Measurements from ENCODE around the gene IGLL1.
"Not testable (repeated sequence)": the region's sequence is repeated elsewhere in the genome, so short reads cannot be mapped to it uniquely, and the experiment has no call there.

The IGLL1 gene

DNA sequence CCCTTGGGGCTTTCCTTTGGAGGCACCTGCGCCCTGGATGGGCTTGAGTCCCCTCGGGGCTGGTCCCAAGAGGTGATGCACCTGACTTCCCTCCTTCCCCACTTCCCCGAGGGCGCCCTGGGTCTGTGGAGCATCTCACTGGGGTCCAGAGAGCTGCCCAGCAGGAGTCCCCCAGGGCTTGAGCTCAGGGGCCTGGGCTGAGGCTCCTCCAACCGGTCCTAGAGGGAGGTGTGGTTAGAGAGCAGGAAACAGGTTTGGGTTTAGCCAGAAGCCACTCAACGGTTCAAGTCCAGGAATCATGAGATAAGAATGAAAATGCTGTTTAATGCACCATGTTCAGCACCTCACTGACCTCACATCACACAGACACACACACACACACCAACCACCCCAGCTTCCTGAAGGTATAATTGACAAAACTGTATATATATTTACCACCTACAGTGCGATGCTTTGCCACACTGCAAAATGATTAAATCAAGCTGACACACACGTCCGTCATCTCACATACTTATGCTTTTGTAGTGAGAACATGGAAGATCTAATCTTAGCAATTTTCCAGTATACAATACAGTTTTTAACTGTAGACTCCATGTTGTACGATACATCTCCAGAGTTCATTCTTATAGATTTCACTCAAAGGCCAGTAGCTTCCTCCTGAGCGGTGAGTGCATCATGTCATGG, 628 bp upstream of the IGLL1 start:
- no peaks in the 10 kb centered on the region for H3K9me3 ChIP-seq (ENCODE audit: control insufficient read depth, low read depth, low read length)
- no peaks in the 10 kb centered on the region for H3K27me3 ChIP-seq (ENCODE audit: control insufficient read depth, insufficient read depth, low read length)
- no peaks in the 10 kb centered on the region for H3K36me3 ChIP-seq (ENCODE audit: control insufficient read depth, low read depth, low read length)
- no peak overlapping the region for H3K27ac ChIP-seq (ENCODE audit: low read length)
- H3K4me1 ChIP-seq (ENCODE audit: control insufficient read depth, low read depth, low read length), result no peaks in the 10 kb centered on the region
- H3K9ac ChIP-seq (ENCODE audit: low read length), result no peak overlapping the region
- no peak overlapping the region for H3K4me3 ChIP-seq (ENCODE audit: low read length)

DNA sequence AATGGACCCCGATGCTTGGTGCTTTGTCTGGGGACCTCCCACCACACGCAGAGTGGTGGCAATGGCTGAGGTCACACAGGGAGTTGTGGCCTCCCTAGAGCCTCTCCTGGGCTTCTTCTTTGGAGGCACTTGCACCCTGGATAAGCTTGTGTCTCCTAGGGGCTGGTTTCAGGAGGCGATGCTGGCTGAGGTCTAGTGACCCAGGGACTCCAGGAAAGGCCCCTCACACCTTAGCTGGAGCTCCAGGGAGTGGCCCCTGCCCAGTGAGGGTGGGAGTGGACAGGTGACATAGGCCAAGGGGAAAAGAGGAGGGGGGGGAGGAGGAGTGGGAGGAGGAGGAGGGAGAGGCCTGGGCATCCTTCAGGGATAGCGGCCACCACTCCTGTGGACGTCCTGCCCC, 810 bp downstream of the IGLL1 start:
- H3K4me3 ChIP-seq (ENCODE audit: low read length), result no peak overlapping the region
- H3K9me3 ChIP-seq (ENCODE audit: control insufficient read depth, low read depth, low read length), result no peaks in the 10 kb centered on the region
- no peak overlapping the region for H3K9ac ChIP-seq (ENCODE audit: low read length)
- H3K27ac ChIP-seq (ENCODE audit: low read length), result no peak overlapping the region
- H3K36me3 ChIP-seq (ENCODE audit: control insufficient read depth, low read depth, low read length), result no peaks in the 10 kb centered on the region
- no peaks in the 10 kb centered on the region for H3K4me1 ChIP-seq (ENCODE audit: control insufficient read depth, low read depth, low read length)
- no peaks in the 10 kb centered on the region for H3K27me3 ChIP-seq (ENCODE audit: control insufficient read depth, insufficient read depth, low read length)

DNA sequence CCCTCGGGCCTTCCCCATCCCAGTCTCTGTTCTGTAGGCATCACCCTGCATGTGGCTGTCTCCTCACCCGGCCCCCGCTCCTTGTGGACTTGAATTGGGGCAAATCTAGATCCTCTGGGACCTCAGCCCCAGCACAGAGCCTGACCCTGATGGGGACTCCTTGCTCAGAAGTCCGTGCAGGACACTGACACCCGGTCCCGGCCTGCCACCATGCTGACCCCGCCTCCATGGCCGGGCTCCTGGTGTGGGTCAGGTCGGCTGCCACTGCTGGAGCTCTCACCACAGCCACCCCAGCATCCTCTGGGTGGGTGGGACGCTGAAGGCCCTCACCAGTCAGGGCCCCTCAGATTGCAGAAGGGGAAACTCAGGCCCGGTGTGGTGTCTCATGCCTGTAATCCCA, 1.8 kb downstream of the IGLL1 start:
- no peak overlapping the region for H3K9ac ChIP-seq (ENCODE audit: low read length)
- no peaks in the 10 kb centered on the region for H3K27me3 ChIP-seq (ENCODE audit: control insufficient read depth, insufficient read depth, low read length)
- no peak overlapping the region for H3K4me3 ChIP-seq (ENCODE audit: low read length)
- no peaks in the 10 kb centered on the region for H3K36me3 ChIP-seq (ENCODE audit: control insufficient read depth, low read depth, low read length)
- no peak overlapping the region for H3K27ac ChIP-seq (ENCODE audit: low read length)
- H3K9me3 ChIP-seq (ENCODE audit: control insufficient read depth, low read depth, low read length), result no peaks in the 10 kb centered on the region
- no peaks in the 10 kb centered on the region for H3K4me1 ChIP-seq (ENCODE audit: control insufficient read depth, low read depth, low read length)

DNA sequence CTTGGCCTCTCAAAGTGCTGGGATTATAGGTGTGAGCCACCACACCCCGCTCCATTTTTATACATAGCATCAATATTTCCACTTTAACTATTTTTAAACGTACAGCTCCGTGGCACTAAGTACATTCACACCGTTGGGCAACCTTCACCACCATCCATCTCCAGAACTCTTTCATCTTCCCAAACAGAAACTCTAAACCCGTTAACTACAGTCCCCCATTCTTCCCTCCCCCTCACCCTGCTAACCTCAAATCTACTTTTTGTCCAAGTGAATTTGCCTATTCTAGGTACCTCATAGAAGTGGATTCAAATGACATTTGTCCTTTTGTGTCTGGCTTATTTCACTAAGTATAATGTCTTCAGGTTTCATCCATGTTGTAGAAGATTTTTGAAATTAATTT, 3.4 kb downstream of the IGLL1 start:
- no peaks in the 10 kb centered on the region for H3K27me3 ChIP-seq (ENCODE audit: control insufficient read depth, insufficient read depth, low read length)
- no peaks in the 10 kb centered on the region for H3K4me1 ChIP-seq (ENCODE audit: control insufficient read depth, low read depth, low read length)
- H3K36me3 ChIP-seq (ENCODE audit: control insufficient read depth, low read depth, low read length), result no peaks in the 10 kb centered on the region
- H3K27ac ChIP-seq (ENCODE audit: low read length), result no peak overlapping the region
- no peaks in the 10 kb centered on the region for H3K9me3 ChIP-seq (ENCODE audit: control insufficient read depth, low read depth, low read length)
- H3K9ac ChIP-seq (ENCODE audit: low read length), result no peak overlapping the region
- H3K4me3 ChIP-seq (ENCODE audit: low read length), result no peak overlapping the region

DNA sequence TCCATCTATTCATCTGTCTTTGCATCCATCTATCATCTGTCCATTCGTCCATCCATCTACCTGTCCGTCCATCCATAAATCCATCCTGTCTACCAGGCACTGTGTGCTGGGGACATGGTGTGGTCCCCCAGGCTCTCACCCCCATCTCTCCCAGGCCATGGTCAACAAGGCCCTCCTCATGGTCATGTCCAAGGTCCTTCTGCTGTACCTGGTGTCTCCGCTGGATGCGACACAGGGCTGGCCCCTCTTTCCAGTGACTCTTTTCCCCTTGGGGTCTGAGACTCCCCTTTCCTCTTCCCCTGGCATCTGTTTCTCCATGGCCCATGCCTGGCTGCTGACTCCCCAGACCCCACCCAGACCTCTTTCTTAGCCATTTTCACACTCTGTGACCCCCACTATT, 4.5 kb downstream of the IGLL1 start:
- H3K27me3 ChIP-seq (ENCODE audit: control insufficient read depth, insufficient read depth, low read length), result no peaks in the 10 kb centered on the region
- H3K4me1 ChIP-seq (ENCODE audit: control insufficient read depth, low read depth, low read length), result no peaks in the 10 kb centered on the region
- no peaks in the 10 kb centered on the region for H3K36me3 ChIP-seq (ENCODE audit: control insufficient read depth, low read depth, low read length)
- no peak overlapping the region for H3K27ac ChIP-seq (ENCODE audit: low read length)
- no peak overlapping the region for H3K4me3 ChIP-seq (ENCODE audit: low read length)
- H3K9ac ChIP-seq (ENCODE audit: low read length), result no peak overlapping the region
- H3K9me3 ChIP-seq (ENCODE audit: control insufficient read depth, low read depth, low read length), result no peaks in the 10 kb centered on the region

DNA sequence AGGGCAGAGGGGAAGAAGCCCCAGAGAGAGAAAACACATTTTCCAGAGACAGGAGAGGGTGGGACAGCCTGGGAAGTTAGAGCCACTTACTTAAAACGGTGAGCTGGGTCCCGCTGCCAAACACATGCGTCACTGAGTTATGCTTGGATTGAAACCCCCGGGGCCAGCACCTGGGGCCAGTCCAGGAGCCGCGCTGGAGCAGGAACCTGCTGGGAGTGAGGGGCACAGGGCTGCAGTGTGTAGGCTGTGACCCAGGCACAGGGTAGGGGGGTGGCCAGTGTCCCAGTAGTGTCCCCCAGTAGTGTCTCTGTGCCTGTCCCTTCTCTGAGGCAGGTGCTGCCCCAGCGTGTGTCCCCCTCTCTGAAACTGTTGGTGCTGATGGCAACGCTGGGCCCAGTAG, 5.2 kb downstream of the IGLL1 start:
- no peaks in the 10 kb centered on the region for H3K27me3 ChIP-seq (ENCODE audit: control insufficient read depth, insufficient read depth, low read length)

DNA sequence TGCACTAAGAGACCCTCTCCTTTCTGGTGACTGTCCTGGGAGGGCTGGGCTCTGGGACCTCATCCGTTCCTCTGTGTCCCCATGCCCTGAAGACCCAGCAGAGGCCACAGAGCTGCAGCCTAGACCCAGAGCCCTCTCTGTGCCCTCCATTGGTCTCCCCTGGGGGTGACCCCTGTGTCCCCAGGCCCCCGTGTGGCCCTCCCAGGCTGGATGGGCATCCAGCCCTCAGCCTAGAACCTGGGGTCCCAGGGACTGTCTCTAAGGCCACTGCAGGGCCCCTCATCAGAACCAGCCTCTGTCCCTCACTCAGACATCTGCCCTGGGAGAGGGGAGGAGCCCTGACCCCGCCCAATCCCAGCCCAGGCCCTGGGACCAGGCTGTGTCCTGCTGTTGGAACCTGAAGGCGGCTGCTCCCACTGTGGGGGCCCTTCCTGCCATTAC, 5.7 kb downstream of the IGLL1 start:
- H3K27ac ChIP-seq (ENCODE audit: low read length), result no peak overlapping the region
- H3K27me3 ChIP-seq (ENCODE audit: control insufficient read depth, insufficient read depth, low read length), result no peaks in the 10 kb centered on the region
- no peak overlapping the region for H3K4me3 ChIP-seq (ENCODE audit: low read length)
- no peaks in the 10 kb centered on the region for H3K36me3 ChIP-seq (ENCODE audit: control insufficient read depth, low read depth, low read length)
- no peaks in the 10 kb centered on the region for H3K9me3 ChIP-seq (ENCODE audit: control insufficient read depth, low read depth, low read length)
- no peaks in the 10 kb centered on the region for H3K4me1 ChIP-seq (ENCODE audit: control insufficient read depth, low read depth, low read length)
- no peak overlapping the region for H3K9ac ChIP-seq (ENCODE audit: low read length)

More for the DNA sequence above, 5.2 kb downstream of the IGLL1 start:
- no peak overlapping the region for H3K27ac ChIP-seq (ENCODE audit: low read length)
- no peak overlapping the region for H3K9ac ChIP-seq (ENCODE audit: low read length)
- no peak overlapping the region for H3K4me3 ChIP-seq (ENCODE audit: low read length)
- no peaks in the 10 kb centered on the region for H3K4me1 ChIP-seq (ENCODE audit: control insufficient read depth, low read depth, low read length)
- H3K9me3 ChIP-seq (ENCODE audit: control insufficient read depth, low read depth, low read length), result no peaks in the 10 kb centered on the region
- H3K36me3 ChIP-seq (ENCODE audit: control insufficient read depth, low read depth, low read length), result no peaks in the 10 kb centered on the region

DNA sequence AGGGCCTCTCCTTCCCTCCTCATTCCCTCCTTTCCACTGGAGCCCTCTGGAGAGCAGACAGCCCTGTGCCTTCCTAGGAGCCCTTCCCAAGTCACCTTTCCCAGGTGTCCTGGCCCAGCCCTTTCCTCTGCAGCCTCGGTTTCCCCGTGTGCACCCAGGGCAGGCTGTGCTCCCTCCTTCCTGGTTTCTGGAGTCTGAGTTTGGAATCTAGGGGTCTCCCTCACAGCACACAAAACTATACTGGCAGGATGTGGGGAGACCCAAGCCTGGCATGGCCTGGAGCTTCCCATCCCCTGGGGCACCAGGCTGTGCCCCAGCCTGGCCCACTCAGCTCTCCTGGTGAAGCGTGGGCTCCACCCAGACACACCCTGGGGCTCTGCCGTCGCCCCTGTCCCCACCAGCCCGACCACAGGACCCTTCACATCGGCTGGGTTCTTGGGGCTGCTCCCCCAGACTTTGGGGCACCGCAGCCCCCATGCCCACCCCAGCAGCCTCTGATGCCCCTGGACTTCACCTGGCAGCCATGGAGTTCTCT, 6.3 kb downstream of the IGLL1 start:
- H3K36me3 ChIP-seq (ENCODE audit: control insufficient read depth, low read depth, low read length); H3K4me1 ChIP-seq (ENCODE audit: control insufficient read depth, low read depth, low read length); H3K4me3 ChIP-seq (ENCODE audit: low read length); H3K27me3 ChIP-seq (ENCODE audit: control insufficient read depth, insufficient read depth, low read length); H3K27ac ChIP-seq (ENCODE audit: low read length); H3K9me3 ChIP-seq (ENCODE audit: control insufficient read depth, low read depth, low read length); H3K9ac ChIP-seq (ENCODE audit: low read length): not testable (repeated sequence)

DNA sequence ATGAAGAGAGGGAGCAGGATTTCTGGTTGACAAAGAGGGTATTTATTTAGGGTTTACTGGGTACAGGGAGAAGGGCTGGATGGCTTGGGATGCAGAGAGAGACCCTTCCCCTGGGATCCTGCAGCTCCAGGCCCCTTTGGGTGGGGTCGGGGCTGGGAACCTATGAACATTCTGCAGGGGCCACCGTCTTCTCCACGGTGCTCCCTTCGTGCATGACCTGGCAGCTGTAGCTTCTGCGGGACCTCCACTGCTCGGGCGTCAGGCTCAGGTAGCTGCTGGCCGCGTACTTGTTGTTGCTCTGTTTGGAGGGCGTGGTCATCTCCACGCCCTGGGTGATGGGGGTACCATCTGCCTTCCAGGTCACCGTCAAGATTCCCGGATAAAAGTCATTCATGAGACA, 7.0 kb downstream of the IGLL1 start:
- not testable (repeated sequence) for H3K4me1 ChIP-seq (ENCODE audit: control insufficient read depth, low read depth, low read length); H3K27me3 ChIP-seq (ENCODE audit: control insufficient read depth, insufficient read depth, low read length); H3K27ac ChIP-seq (ENCODE audit: low read length); H3K9ac ChIP-seq (ENCODE audit: low read length); H3K4me3 ChIP-seq (ENCODE audit: low read length); H3K36me3 ChIP-seq (ENCODE audit: control insufficient read depth, low read depth, low read length); H3K9me3 ChIP-seq (ENCODE audit: control insufficient read depth, low read depth, low read length)

DNA sequence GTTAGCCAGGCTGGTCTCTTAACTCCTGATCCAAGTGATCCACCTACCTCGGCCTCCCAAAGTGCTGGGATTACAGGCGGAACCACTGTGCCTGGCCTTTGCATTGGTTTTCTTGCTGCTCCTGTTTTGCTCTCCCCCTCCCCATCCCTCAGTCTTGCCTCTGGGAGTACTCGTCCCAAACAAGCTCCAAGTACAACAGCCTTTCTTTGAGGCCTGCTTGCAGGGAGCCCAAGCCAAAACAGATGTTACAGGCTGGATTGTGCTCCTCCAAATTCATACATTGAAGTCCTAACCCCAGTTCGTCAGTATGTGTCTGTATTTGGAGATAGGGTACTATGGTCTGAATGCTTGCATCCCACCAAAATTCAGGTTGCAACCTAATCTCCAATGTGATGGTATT, 8.6 kb downstream of the IGLL1 start:
- Histone ChIP-seq H3K27ac (ENCODE audit: low read length) (no peak overlapping the region), H3K36me3 (ENCODE audit: control insufficient read depth, low read depth, low read length) (no peaks in the 10 kb centered on the region), H3K9me3 (ENCODE audit: control insufficient read depth, low read depth, low read length) (no peaks in the 10 kb centered on the region), H3K9ac (ENCODE audit: low read length) (no peak overlapping the region), H3K4me1 (ENCODE audit: control insufficient read depth, low read depth, low read length) (no peaks in the 10 kb centered on the region), H3K4me3 (ENCODE audit: low read length) (no peak overlapping the region), H3K27me3 (ENCODE audit: control insufficient read depth, insufficient read depth, low read length) (peaks cover 18% of the 10 kb centered on the region)

DNA sequence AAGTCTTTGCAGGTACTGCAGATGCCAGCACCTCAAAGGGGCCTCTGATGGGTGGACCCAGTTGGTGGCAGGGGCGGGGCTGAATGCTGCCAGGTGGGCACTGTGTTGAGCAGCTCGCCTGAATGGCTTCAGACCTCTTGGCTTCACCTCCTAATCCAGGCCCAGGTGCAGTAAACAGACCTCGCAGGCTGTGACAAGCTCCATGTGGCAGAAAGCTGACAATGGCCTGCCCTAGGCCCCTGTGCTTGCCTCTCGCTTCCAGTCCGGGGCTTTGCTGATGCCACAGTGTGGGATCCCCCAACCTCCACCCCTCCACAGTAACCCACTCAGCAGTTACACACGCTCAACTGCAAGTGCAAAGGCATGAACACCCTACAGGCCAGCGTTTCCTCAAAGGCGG, 9.4 kb downstream of the IGLL1 start:
- H3K9me3 ChIP-seq (ENCODE audit: control insufficient read depth, low read depth, low read length), result no peaks in the 10 kb centered on the region
- no peak overlapping the region for H3K27ac ChIP-seq (ENCODE audit: low read length)
- H3K9ac ChIP-seq (ENCODE audit: low read length), result no peak overlapping the region
- H3K36me3 ChIP-seq (ENCODE audit: control insufficient read depth, low read depth, low read length), result no peaks in the 10 kb centered on the region
- no peaks in the 10 kb centered on the region for H3K4me1 ChIP-seq (ENCODE audit: control insufficient read depth, low read depth, low read length)
- no peak overlapping the region for H3K4me3 ChIP-seq (ENCODE audit: low read length)
- peaks cover 26% of the 10 kb centered on the region for H3K27me3 ChIP-seq (ENCODE audit: control insufficient read depth, insufficient read depth, low read length)

DNA sequence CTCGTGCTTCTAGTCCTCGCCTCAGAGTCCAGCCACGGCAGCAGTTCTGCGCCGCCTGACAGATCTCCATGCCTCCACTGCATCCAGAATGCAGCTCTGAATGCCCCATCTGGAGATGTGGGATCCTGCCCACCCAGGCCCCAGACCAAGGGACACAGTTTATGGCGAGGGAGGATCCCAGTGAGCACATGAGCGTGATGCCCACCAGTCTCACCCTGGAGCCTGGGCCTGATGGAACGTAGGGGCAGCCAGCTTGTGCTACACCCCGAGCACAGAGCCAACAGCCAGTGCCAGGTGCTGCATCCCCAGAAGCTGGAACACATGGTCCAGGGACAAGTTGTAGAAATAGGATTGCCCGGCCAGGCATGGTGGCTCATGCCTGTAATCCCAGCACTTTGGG, 10.4 kb downstream of the IGLL1 start:
- no peak overlapping the region for H3K4me3 ChIP-seq (ENCODE audit: low read length)

More for the DNA sequence above, 10.4 kb downstream of the IGLL1 start:
- Histone ChIP-seq H3K36me3 (ENCODE audit: control insufficient read depth, low read depth, low read length) (no peaks in the 10 kb centered on the region), H3K4me1 (ENCODE audit: control insufficient read depth, low read depth, low read length) (no peaks in the 10 kb centered on the region), H3K9ac (ENCODE audit: low read length) (no peak overlapping the region), H3K27ac (ENCODE audit: low read length) (no peak overlapping the region), H3K9me3 (ENCODE audit: control insufficient read depth, low read depth, low read length) (no peaks in the 10 kb centered on the region), H3K27me3 (ENCODE audit: control insufficient read depth, insufficient read depth, low read length) (peaks cover 33% of the 10 kb centered on the region)

Data from iPS-18a (cell line).